Measurements from ENCODE around the gene RBMS3.
"Not testable (repeated sequence)": the region's sequence is repeated elsewhere in the genome, so short reads cannot be mapped to it uniquely, and the experiment has no call there.

RBMS3 gene

DNA sequence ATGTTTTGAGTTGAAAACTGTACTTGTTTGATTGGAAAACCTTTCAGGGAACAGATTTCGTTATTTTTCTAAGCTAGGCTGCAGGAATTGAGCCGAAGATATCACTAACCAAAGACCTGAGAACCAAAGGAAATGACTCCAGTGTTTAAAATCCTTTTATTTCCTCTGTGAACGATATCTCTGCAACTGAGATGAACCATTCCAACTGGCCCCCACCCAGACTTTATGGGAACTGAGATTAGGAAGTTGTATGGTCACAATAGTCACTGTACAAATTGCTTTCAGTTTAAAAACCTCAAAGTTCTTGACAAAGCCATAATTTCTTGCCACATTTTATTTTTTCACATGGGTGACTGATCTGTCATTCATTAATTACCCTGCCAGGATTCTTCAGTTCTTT, 232.4 kb downstream of the RBMS3 start:
- no peaks in the 10 kb centered on the region for H3K36me3 ChIP-seq (ENCODE audit: control insufficient read depth in 2 of 2, insufficient read depth in 2 of 2, low read length in 2 of 2)
- H3K27me3 ChIP-seq (ENCODE audit: control insufficient read depth in 2 of 2, insufficient read depth in 2 of 2, low read length in 2 of 2), result no peaks in the 10 kb centered on the region
- H3K9me3 ChIP-seq (ENCODE audit: control insufficient read depth in 2 of 2, low read length in 2 of 2), result no peaks in the 10 kb centered on the region
- H3K4me1 ChIP-seq (ENCODE audit: control insufficient read depth in 2 of 2, insufficient read depth in 2 of 2, low read length in 2 of 2), result no peaks in the 10 kb centered on the region
- H3K4me3 ChIP-seq (ENCODE audit: low read length in 2 of 2), result no peak overlapping the region
- H3K27ac ChIP-seq (ENCODE audit: low read depth in 2 of 2, low read length in 2 of 2), result no peak overlapping the region
- H3K9ac ChIP-seq (ENCODE audit: low read depth in 1 of 2, low read length in 2 of 2), result no peak overlapping the region

DNA sequence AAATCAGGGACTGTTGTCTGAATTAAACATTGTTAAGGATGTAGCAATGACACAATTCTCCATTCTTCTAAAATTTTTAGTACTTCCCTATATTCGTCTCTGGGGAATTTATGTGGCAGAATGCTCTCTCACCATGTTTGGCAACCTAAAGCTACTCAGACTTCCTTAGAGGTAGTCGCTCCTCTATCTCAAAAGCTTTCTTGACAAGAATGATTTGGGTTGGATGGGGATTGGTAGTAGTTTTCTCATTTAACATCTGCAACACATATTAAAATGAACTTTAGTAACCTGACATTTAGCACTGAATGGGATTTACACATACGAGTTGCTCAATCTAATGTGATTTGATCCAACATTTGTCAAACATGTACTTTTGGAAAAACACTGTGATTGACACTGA, 233.3 kb downstream of the RBMS3 start:
- Histone ChIP-seq H3K4me1 (ENCODE audit: control insufficient read depth in 2 of 2, insufficient read depth in 2 of 2, low read length in 2 of 2) (no peaks in the 10 kb centered on the region), H3K9ac (ENCODE audit: low read depth in 1 of 2, low read length in 2 of 2) (no peak overlapping the region), H3K27me3 (ENCODE audit: control insufficient read depth in 2 of 2, insufficient read depth in 2 of 2, low read length in 2 of 2) (no peaks in the 10 kb centered on the region), H3K36me3 (ENCODE audit: control insufficient read depth in 2 of 2, insufficient read depth in 2 of 2, low read length in 2 of 2) (no peaks in the 10 kb centered on the region), H3K9me3 (ENCODE audit: control insufficient read depth in 2 of 2, low read length in 2 of 2) (no peaks in the 10 kb centered on the region), H3K4me3 (ENCODE audit: low read length in 2 of 2) (no peak overlapping the region), H3K27ac (ENCODE audit: low read depth in 2 of 2, low read length in 2 of 2) (no peak overlapping the region)

DNA sequence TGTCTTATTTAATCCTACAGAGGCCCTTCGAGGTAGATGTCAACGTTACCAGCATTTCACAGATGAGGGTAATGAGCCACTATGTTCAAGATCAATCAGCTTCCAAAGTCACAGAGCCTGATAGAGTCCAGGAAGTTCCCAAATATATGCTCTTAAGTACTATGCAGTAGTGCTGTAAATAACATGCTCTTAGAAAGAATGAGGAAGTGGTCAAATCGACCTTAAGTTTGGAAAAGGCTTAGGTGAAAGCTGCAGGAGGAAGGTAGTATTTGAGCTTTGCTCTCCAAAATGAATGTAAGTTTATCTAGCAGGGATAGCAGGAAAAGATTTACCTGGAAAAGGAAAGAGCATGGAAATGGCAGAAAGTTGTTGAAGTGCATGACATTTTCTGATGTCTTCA, 234.0 kb downstream of the RBMS3 start:
- H3K27ac ChIP-seq (ENCODE audit: low read depth in 2 of 2, low read length in 2 of 2), result no peak overlapping the region
- H3K27me3 ChIP-seq (ENCODE audit: control insufficient read depth in 2 of 2, insufficient read depth in 2 of 2, low read length in 2 of 2), result no peaks in the 10 kb centered on the region
- no peak overlapping the region for H3K4me3 ChIP-seq (ENCODE audit: low read length in 2 of 2)
- H3K4me1 ChIP-seq (ENCODE audit: control insufficient read depth in 2 of 2, insufficient read depth in 2 of 2, low read length in 2 of 2), result no peaks in the 10 kb centered on the region
- H3K9ac ChIP-seq (ENCODE audit: low read depth in 1 of 2, low read length in 2 of 2), result no peak overlapping the region
- no peaks in the 10 kb centered on the region for H3K36me3 ChIP-seq (ENCODE audit: control insufficient read depth in 2 of 2, insufficient read depth in 2 of 2, low read length in 2 of 2)
- H3K9me3 ChIP-seq (ENCODE audit: control insufficient read depth in 2 of 2, low read length in 2 of 2), result no peaks in the 10 kb centered on the region

DNA sequence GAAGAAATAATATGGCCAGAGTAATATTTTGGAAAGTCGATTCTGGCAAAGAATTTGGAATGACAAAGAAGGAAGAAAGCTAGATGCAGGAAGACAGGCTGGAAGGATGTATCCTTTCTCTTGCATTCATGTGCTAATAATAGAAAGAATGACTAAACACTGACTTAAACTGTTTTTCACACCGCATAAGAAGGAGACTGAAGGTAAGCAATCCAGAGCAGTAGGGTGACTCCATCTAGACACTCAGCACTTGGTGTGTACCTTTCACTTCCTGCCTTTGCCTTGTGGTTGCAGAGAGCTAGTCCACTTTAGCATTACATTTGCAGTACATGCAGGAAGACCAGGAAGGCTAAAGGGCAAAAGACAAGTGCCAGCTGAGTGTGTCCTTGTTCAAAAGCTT, 234.6 kb downstream of the RBMS3 start:
- H3K4me3 ChIP-seq (ENCODE audit: low read length in 2 of 2), result no peak overlapping the region
- no peak overlapping the region for H3K27ac ChIP-seq (ENCODE audit: low read depth in 2 of 2, low read length in 2 of 2)
- H3K9ac ChIP-seq (ENCODE audit: low read depth in 1 of 2, low read length in 2 of 2), result no peak overlapping the region
- H3K27me3 ChIP-seq (ENCODE audit: control insufficient read depth in 2 of 2, insufficient read depth in 2 of 2, low read length in 2 of 2), result no peaks in the 10 kb centered on the region
- no peaks in the 10 kb centered on the region for H3K9me3 ChIP-seq (ENCODE audit: control insufficient read depth in 2 of 2, low read length in 2 of 2)
- H3K36me3 ChIP-seq (ENCODE audit: control insufficient read depth in 2 of 2, insufficient read depth in 2 of 2, low read length in 2 of 2), result no peaks in the 10 kb centered on the region
- no peaks in the 10 kb centered on the region for H3K4me1 ChIP-seq (ENCODE audit: control insufficient read depth in 2 of 2, insufficient read depth in 2 of 2, low read length in 2 of 2)

DNA sequence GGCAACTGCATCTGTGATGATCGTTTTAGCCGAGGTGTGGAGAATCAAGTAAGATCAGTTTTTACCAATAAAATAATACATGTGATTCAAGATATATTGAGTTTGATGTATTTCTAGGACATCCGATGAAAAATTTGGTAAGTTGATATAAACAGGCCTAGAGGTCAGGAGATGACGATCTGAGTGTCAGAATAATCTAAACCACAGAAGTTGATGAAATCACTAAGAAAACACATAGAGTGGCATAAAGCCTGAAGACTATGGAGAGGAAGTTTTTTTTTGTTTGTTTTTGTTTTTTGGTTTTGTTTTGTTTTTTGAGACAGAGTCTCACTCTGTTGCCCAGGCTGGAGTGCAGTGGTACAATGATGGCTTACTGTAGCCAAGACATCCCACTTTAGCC, 235.3 kb downstream of the RBMS3 start:
- Histone ChIP-seq H3K27ac (ENCODE audit: low read depth in 2 of 2, low read length in 2 of 2) (no peak overlapping the region), H3K9me3 (ENCODE audit: control insufficient read depth in 2 of 2, low read length in 2 of 2) (no peaks in the 10 kb centered on the region), H3K27me3 (ENCODE audit: control insufficient read depth in 2 of 2, insufficient read depth in 2 of 2, low read length in 2 of 2) (no peaks in the 10 kb centered on the region), H3K36me3 (ENCODE audit: control insufficient read depth in 2 of 2, insufficient read depth in 2 of 2, low read length in 2 of 2) (no peaks in the 10 kb centered on the region), H3K4me3 (ENCODE audit: low read length in 2 of 2) (no peak overlapping the region), H3K9ac (ENCODE audit: low read depth in 1 of 2, low read length in 2 of 2) (no peak overlapping the region), H3K4me1 (ENCODE audit: control insufficient read depth in 2 of 2, insufficient read depth in 2 of 2, low read length in 2 of 2) (no peaks in the 10 kb centered on the region)

DNA sequence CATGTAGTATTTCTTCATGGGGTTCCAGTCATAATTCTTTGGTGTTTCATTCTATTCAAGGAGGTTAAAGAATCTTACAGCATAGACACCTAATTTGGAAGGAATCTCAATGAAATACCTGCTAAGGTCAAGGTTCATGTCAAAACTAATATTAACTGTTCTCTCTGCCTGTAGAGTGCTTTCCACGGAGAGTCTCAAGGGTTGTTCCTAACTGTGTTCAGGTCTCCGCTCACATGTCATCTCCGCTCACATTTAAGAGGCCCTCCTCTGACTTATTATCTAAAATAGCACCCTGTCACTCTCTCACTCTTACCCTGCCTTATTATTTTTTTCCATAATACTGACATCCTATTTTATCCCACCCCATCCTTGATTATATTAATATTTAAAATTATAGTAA, 239.9 kb downstream of the RBMS3 start:
- no peaks in the 10 kb centered on the region for H3K4me1 ChIP-seq (ENCODE audit: control insufficient read depth in 2 of 2, insufficient read depth in 2 of 2, low read length in 2 of 2)
- no peaks in the 10 kb centered on the region for H3K27me3 ChIP-seq (ENCODE audit: control insufficient read depth in 2 of 2, insufficient read depth in 2 of 2, low read length in 2 of 2)

DNA sequence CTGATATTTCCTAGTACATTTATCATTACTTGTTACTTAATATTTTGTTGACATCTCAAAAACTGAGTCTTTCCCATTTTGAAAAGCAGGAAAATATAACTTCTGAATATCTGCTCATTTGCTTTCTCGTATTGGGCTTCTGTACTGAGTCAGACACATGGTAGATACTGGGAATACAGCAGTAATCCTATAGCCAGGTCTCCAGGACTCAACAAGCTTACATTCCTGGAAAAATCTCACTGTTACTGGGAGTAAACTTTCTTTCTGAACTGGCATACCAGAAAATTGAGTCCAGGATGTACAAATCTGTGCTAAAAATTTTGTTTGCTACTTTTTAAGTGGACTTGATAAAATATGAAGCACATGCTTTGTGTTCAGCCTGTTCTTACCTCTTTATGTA, 240.4 kb downstream of the RBMS3 start:
- no peaks in the 10 kb centered on the region for H3K9me3 ChIP-seq (ENCODE audit: control insufficient read depth in 2 of 2, low read length in 2 of 2)
- H3K4me1 ChIP-seq (ENCODE audit: control insufficient read depth in 2 of 2, insufficient read depth in 2 of 2, low read length in 2 of 2), result no peaks in the 10 kb centered on the region
- H3K4me3 ChIP-seq (ENCODE audit: low read length in 2 of 2), result no peak overlapping the region
- no peaks in the 10 kb centered on the region for H3K36me3 ChIP-seq (ENCODE audit: control insufficient read depth in 2 of 2, insufficient read depth in 2 of 2, low read length in 2 of 2)
- H3K27me3 ChIP-seq (ENCODE audit: control insufficient read depth in 2 of 2, insufficient read depth in 2 of 2, low read length in 2 of 2), result no peaks in the 10 kb centered on the region
- no peak overlapping the region for H3K9ac ChIP-seq (ENCODE audit: low read depth in 1 of 2, low read length in 2 of 2)
- H3K27ac ChIP-seq (ENCODE audit: low read depth in 2 of 2, low read length in 2 of 2), result no peak overlapping the region

More for the DNA sequence above, 239.9 kb downstream of the RBMS3 start:
- no peaks in the 10 kb centered on the region for H3K36me3 ChIP-seq (ENCODE audit: control insufficient read depth in 2 of 2, insufficient read depth in 2 of 2, low read length in 2 of 2)
- H3K9ac ChIP-seq (ENCODE audit: low read depth in 1 of 2, low read length in 2 of 2), result no peak overlapping the region
- no peak overlapping the region for H3K27ac ChIP-seq (ENCODE audit: low read depth in 2 of 2, low read length in 2 of 2)
- no peaks in the 10 kb centered on the region for H3K9me3 ChIP-seq (ENCODE audit: control insufficient read depth in 2 of 2, low read length in 2 of 2)
- no peak overlapping the region for H3K4me3 ChIP-seq (ENCODE audit: low read length in 2 of 2)

DNA sequence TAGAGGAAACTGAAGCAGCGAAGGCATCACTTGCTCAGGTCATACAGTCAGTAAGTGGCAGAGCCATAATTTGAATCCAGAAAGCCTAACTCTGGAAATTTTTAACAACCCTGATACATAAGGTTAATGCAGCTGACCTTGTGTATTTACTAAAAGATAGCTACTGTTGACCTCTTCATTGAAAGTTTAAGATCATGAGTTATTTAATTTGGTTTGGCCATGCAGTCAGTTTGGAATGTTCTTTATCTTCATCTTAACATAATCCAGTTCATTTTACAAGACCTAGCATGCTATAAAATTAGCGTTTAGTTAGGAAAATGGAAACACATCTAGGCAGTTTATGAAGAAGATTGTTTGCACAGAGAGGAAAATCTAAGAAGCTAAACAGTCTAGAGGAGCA, 240.9 kb downstream of the RBMS3 start:
- Histone ChIP-seq H3K4me1 (ENCODE audit: control insufficient read depth in 2 of 2, insufficient read depth in 2 of 2, low read length in 2 of 2) (no peaks in the 10 kb centered on the region), H3K4me3 (ENCODE audit: low read length in 2 of 2) (no peak overlapping the region), H3K27ac (ENCODE audit: low read depth in 2 of 2, low read length in 2 of 2) (no peak overlapping the region)

DNA sequence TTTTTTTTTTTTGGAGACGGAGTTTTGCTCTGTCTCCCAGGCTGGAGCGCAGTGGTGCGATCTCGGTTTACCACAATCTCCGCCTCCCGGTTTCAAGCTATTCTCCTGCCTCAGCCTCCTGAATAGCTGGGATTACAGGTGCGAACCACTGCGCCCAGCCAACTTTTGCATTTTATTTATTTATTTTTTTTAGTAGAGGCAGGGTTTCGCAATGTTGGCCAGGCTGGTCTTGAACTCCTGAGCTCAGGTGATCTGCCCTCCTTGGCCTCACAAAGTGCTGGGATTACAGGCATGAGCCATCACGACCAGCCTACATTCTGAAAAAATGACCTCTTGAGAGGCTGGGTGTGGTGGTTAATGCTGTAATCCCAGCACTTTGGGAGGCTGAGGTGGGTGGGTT, 243.6 kb downstream of the RBMS3 start:
- H3K4me1 ChIP-seq (ENCODE audit: control insufficient read depth in 2 of 2, insufficient read depth in 2 of 2, low read length in 2 of 2); H3K27me3 ChIP-seq (ENCODE audit: control insufficient read depth in 2 of 2, insufficient read depth in 2 of 2, low read length in 2 of 2); H3K9ac ChIP-seq (ENCODE audit: low read depth in 1 of 2, low read length in 2 of 2); H3K27ac ChIP-seq (ENCODE audit: low read depth in 2 of 2, low read length in 2 of 2); H3K9me3 ChIP-seq (ENCODE audit: control insufficient read depth in 2 of 2, low read length in 2 of 2); H3K36me3 ChIP-seq (ENCODE audit: control insufficient read depth in 2 of 2, insufficient read depth in 2 of 2, low read length in 2 of 2); H3K4me3 ChIP-seq (ENCODE audit: low read length in 2 of 2): not testable (repeated sequence)

More for the DNA sequence above, 240.9 kb downstream of the RBMS3 start:
- Histone ChIP-seq H3K27me3 (ENCODE audit: control insufficient read depth in 2 of 2, insufficient read depth in 2 of 2, low read length in 2 of 2) (no peaks in the 10 kb centered on the region), H3K9ac (ENCODE audit: low read depth in 1 of 2, low read length in 2 of 2) (no peak overlapping the region), H3K9me3 (ENCODE audit: control insufficient read depth in 2 of 2, low read length in 2 of 2) (no peaks in the 10 kb centered on the region), H3K36me3 (ENCODE audit: control insufficient read depth in 2 of 2, insufficient read depth in 2 of 2, low read length in 2 of 2) (no peaks in the 10 kb centered on the region)

DNA sequence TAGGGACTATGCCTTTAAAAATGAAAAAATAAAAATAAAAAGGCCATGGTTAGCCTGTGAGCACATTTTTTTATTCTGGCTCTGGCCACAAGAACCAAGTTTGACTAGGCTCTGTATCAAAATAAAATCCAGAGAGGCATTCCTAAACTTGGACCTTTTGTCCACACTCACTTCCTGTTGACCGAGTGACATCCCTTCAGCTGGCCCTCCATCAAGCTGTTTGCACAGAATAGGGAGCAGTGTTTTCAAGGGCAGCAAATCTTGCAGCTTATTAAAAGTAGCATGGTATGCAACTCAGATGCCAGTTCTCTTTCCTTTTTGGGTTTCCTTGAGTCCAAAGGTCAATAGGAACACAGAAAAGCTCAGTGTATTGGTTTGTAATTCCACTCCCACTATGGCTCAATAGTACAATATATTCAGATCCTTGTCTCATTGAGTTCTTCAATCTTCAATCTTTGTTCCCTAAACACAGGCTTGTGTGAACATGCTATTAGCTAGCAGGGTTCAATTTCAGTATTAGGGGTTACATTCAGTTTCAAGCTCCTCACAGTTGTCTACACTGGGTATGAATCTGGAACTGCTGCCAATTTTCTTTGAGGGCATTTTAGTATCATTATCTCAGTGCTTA, 244.5 kb downstream of the RBMS3 start:
- H3K27ac ChIP-seq (ENCODE audit: low read depth in 2 of 2, low read length in 2 of 2), result peak overlapping the region; percentile 20 to 27

DNA sequence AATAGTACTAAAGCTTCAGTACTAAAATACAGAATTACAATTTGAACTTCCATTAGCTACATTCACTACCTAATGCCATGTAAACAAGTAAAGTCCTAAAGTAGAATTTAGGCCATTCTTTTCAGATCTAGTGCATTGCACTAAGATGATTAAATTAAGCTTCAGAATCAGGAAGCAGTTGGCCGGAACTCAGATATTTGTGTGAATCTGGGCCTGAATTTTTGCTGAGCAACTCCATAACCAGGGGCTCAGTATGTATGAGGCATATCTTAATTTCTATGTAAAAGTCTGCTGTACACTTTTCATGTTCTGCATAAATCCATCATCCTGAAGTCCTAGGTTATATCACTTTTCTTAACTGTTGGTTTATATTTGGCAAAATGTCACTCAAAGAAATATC, 246.4 kb downstream of the RBMS3 start:
- H3K27ac ChIP-seq (ENCODE audit: low read depth in 2 of 2, low read length in 2 of 2), result no peak overlapping the region
- no peaks in the 10 kb centered on the region for H3K4me1 ChIP-seq (ENCODE audit: control insufficient read depth in 2 of 2, insufficient read depth in 2 of 2, low read length in 2 of 2)
- no peaks in the 10 kb centered on the region for H3K27me3 ChIP-seq (ENCODE audit: control insufficient read depth in 2 of 2, insufficient read depth in 2 of 2, low read length in 2 of 2)

More for the DNA sequence above, 244.5 kb downstream of the RBMS3 start:
- Histone ChIP-seq H3K27me3 (ENCODE audit: control insufficient read depth in 2 of 2, insufficient read depth in 2 of 2, low read length in 2 of 2) (no peaks in the 10 kb centered on the region), H3K4me1 (ENCODE audit: control insufficient read depth in 2 of 2, insufficient read depth in 2 of 2, low read length in 2 of 2) (no peaks in the 10 kb centered on the region), H3K9ac (ENCODE audit: low read depth in 1 of 2, low read length in 2 of 2) (no peak overlapping the region), H3K4me3 (ENCODE audit: low read length in 2 of 2) (no peak overlapping the region), H3K36me3 (ENCODE audit: control insufficient read depth in 2 of 2, insufficient read depth in 2 of 2, low read length in 2 of 2) (no peaks in the 10 kb centered on the region), H3K9me3 (ENCODE audit: control insufficient read depth in 2 of 2, low read length in 2 of 2) (no peaks in the 10 kb centered on the region)

More for the DNA sequence above, 246.4 kb downstream of the RBMS3 start:
- H3K9me3 ChIP-seq (ENCODE audit: control insufficient read depth in 2 of 2, low read length in 2 of 2), result no peaks in the 10 kb centered on the region
- H3K9ac ChIP-seq (ENCODE audit: low read depth in 1 of 2, low read length in 2 of 2), result no peak overlapping the region
- no peak overlapping the region for H3K4me3 ChIP-seq (ENCODE audit: low read length in 2 of 2)
- no peaks in the 10 kb centered on the region for H3K36me3 ChIP-seq (ENCODE audit: control insufficient read depth in 2 of 2, insufficient read depth in 2 of 2, low read length in 2 of 2)
